Islet precursor cell (in vitro differentiated cells): ENCODE measurements around the gene CEACAM20.
"Not testable (repeated sequence)": the region's sequence is repeated elsewhere in the genome, so short reads cannot be mapped to it uniquely, and the experiment has no call there.

ENCODE experiments used
- DNase-seq: peaks from one replicate; pipeline ENCODE4 v3.0.0-alpha.2; 2018

The CEACAM20 gene

GRCh38 chr19:44544031-44544430 lies 14.6 kb upstream of the CEACAM20 start:
- DNase-seq, result no peak

GRCh38 chr19:44542671-44543070 lies 13.2 kb upstream of the CEACAM20 start:
- no peak for DNase-seq

DNA sequence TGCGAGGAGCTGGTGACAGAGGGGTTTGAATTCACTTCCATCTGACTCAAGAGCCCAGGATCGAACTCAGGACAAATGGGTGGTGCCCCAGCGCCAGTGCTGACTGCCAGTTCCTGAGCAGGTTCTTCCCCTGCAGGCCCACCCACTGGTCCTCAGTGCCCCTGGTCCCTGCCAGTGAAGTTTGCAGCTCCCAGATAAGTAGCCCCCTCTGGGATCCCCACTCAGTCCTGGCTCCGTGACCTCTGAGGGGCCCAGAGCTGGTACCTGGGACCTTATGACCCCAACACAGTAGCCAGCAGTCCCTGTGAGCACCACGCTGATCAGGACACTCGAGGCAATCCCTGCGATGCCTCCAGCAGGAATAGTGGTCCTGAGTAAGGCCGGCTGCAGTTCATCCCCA lies 11.3 kb upstream of the CEACAM20 start:
- no peak for DNase-seq

- no peak for DNase-seq
Measured at GRCh38 chr19:44539991-44540390, 10.5 kb upstream of the CEACAM20 start.

DNA sequence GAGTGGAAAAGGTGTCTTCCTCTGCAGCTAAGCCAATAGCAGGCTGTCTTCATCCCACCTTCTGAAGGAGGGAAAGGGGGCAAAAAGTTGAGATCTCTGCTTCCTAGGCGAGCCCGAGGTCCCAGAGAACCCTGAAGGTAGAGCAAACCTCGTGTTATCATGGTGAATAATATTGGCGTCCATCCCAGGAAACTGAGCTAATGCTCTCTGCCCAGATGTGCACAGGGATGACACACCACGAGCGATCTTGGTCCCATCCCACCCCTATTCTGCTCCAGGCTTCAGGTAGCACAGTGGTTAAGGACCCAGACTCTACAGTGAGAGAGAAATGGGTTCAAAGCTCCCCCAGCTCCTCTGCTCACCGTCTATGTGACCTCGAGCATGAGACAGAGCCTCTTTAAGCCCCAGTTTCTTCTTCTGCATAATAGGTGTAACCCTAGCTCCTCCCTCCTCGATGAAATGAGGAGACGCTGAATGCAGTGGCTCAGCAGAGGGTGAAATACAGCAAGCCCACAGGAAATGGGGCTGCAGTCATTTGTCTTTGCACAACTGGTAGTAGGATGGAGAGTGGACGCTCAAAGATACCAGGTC lies 9.9 kb upstream of the CEACAM20 start:
- no peak for DNase-seq

GRCh38 chr19:44535361-44535760 lies 5.9 kb upstream of the CEACAM20 start:
- DNase-seq, result not testable (repeated sequence)

DNA sequence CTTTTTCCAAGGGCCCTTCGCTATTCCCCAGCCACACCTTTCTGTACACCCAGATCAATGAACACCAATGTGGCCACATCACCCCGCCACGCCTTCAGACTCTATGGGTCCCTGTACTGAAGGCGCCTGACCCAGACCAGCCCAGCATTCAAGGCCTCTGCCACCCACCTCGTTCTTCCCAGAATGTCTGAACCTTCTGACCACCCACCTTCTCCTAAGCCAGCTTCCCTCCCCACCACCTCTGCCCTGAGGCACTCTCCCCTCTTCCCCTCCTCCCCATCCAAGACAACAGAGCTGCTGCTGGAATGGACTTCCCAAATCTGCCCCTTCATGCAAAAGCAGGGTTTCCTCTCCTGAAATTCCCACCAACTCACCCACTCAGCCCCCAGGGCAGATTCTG lies 3.3 kb upstream of the CEACAM20 start:
- peak; percentile 13 for DNase-seq

GRCh38 chr19:44530777-44531176 lies 1.3 kb upstream of the CEACAM20 start:
- no peak for DNase-seq

- peak; percentile 24 for DNase-seq
Measured at GRCh38 chr19:44527554-44527953, 1.9 kb downstream of the CEACAM20 start.

DNA sequence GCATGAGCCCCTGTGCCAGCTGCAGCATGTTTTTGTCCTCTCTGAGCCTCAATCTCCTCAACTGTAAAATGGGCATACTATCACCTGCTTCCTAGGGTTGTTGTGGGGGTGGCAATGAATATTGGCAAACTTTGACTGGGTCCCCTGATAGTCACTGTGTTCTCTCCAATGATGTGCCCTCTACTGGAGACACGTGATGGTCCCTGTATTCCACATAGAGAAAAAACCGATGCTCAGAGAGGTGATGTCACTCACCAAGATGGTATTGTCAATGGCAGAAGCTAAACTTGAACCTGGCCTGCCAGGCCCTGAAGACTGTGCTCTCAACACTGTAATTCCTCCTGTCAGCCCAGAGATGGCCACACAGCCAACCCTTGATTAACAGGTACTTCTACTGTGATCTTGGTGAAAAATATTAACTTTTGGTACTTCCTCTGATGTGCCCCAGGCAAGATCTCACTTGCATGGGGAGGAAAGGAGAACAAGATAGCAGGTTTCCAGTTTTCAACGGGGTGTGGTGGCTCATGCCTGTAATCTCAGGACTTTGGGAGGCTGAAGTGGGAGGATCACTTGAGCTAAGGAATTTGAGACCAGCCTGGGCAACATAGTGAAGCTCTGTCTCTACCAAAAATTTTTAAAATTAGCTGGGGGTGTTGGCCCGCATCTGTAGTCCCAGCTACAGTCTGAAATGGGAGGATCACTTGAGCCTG lies 3.6 kb downstream of the CEACAM20 start:
- DNase-seq, result peak; percentile 7

GRCh38 chr19:44521370-44521769 lies 8.1 kb downstream of the CEACAM20 start:
- no peak for DNase-seq

GRCh38 chr19:44517146-44517545 lies 12.3 kb downstream of the CEACAM20 start:
- DNase-seq, result no peak

GRCh38 chr19:44515907-44516306 lies 13.6 kb downstream of the CEACAM20 start:
- DNase-seq, result no peak

DNA sequence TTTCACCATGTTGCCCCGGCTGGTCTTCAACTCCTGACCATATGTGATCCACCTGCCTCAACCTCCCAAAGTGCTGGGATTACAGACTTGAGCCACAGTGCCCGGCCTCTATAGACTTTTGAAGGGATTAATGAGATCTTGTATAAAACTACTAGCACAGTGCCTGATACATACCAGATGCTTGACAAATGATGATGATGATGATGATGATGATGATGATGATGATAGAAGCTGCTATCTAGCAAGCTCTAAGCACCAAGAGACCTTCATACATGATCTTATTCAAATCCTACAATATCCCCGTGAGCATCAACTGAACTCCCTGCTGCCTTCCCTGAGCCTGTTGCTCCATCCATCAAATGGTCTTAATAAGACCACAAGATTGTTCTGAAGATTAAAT lies 14.4 kb downstream of the CEACAM20 start:
- no peak for DNase-seq

GRCh38 chr19:44512326-44513298 lies 16.9 kb downstream of the CEACAM20 start:
- DNase-seq, result peak; percentile 81

GRCh38 chr19:44509478-44509877 lies 20.0 kb downstream of the CEACAM20 start:
- no peak for DNase-seq

DNA sequence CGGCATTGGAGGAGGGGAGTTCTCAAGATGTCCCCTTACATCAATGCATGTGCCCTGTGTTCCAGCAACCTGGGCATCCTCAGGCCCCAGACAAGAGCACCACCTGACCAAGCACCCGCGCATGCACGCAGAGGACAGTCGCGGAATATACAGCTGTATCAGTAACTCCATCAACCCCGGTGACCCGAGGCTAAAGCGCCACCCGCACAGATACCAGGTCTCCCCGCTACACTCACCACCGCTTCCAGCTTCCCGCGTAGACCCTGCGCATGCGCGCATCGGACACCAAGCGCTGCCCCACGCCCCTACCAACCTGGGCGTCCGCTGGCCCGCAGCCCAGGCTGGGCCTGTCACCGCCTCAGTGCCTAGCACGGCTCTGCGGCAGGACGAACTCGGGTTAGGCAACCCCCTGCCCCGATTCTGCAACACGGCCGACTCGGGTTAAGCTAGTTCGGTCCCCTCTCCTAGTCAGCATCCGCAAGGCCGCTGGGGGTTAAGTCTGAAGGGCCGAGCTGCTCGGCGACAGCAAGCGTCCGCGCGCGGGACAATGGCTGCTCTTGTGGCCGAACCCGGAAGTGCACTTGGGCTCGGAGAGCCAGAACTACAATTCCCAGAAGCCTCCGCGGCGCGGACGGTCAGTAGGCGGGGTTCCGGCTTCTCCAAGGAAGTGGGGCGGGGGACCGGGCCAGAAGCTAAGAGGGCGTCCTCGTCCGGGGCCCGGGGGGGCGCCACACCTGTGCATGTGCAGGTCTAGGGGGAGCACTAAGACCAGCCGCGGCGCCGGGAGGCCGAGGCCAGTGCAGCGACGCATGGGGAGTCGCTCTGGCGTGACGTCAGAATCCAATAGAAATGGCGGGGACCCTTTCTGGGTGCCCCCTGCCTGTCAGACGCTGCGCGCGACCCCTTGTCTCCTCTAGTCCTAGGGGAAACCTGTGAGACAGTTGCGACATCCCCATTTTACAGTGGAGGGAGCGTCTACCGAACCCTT lies 29.2 kb downstream of the CEACAM20 start, which contains the start of gene ZNF180:
Gene ZNF180, minus strand, starts transcription at position 561 of the 988 bp plus-strand sequence. CDS start 3,188 bp downstream, outside the sequence.
- peak; percentile 97 for DNase-seq

GRCh38 chr19:44499559-44499958 lies 29.9 kb downstream of the CEACAM20 start:
- no peak for DNase-seq

GRCh38 chr19:44498988-44499387 lies 30.5 kb downstream of the CEACAM20 start:
- DNase-seq, result no peak

DNA sequence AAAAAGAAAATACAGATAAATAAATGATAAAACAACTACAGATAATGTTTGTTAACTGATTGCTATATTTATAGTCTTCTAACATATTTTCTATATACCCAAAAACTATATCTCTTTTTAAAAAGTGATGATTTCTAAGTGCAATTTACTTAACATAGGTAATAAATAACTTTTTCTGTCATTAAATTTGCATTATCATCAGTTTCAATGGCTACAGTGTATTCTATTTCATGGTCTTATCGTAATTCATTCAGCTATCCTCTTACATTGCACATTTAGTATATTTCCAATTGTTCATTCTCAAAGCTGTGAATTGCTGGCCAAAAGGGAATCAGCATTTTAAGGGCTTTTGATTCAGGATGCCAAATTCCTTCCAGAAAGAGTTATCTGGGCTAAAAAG lies 32.8 kb downstream of the CEACAM20 start:
- DNase-seq, result no peak

DNA sequence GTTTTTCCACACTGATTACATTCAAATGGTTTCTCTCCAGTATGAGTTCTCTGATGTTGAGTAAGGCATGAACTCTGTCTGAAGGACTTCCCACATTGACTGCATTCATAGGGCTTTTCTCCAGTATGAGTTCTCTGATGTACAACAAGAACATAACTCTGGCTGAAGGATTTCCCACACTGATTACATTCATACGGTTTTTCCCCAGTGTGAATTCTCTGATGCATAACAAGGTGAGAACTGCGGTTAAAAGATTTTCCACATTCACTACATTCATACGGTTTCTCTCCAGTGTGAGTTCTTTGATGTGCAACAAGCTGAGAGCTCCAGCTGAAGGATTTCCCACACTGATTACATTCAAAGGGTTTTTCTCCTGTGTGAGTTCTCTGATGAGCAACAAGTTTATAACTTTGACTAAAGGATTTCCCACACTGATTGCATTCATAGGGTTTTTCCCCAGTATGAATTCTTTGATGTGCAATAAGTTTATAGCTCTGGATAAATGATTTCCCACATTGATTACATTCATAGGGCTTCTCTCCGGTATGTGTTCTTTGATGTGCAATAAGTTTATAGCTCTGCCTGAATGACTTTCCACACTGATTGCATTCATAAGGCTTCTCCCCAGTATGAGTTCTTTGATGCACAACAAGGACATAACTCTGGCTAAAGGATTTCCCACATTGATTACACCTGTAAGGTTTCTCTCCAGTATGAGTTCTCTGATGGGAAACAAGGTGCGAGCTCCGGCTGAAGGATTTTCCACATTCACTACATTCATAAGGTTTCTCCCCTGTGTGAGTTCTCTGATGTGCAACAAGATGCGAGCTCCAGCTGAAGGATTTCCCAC lies 52.7 kb downstream of the CEACAM20 start:
- DNase-seq, result no peak
